ENCODE measurements around the gene ACTR5.

ACTR5 gene

DNA sequence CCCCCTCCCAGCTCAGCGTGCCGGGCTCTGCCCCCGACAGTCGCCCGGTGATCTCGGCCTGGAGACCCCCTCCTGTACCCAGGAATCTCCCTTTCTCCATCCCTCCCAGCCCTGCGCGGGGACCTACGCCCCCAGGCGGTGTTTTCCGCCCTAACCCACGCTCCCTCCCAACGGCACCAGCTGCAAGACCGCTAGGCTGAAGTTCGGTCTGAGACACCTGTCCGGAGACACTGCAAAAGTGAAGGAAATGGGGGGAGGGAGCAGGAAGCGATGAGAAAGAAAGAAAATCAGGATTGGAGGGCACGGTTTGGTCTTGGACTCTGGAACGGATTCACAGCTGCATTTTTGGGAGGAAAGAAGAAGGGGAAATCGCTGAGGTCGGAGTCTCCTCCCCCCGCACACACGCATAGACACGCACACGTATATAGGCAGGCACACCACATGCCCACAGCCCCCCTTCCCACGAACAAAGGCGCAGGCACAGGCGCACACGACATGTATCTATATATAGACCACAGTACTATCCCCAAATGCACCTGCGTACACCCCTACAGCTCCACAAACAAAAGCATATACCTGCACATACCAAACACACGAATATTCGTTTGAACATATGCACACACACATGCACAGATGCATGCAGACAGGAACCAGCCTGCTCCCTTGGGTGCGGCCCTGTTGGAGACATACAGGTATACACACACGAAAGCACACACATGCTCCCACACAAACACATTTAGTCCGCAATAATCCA is 22.9 kb upstream of the ACTR5 start:
- peaks cover 38% of the 10 kb centered on the region for H3K4me1 Mint-ChIP-seq
- H3K4me3 Mint-ChIP-seq: peak overlapping the region; percentile 52
- H3K27ac Mint-ChIP-seq: peak overlapping the region; percentile 18
- peaks cover 1% of the 10 kb centered on the region for H3K9me3 Mint-ChIP-seq
- peaks cover 11% of the 10 kb centered on the region for H3K36me3 Mint-ChIP-seq
- peak; percentile 31 to 37 for DNase-seq (ENCODE audit: low spot score in 2 of 2)
- peaks cover 65% of the 10 kb centered on the region for H3K27me3 Mint-ChIP-seq
- peak; percentile 27 for ATAC-seq (ENCODE audit: low read depth)

DNA sequence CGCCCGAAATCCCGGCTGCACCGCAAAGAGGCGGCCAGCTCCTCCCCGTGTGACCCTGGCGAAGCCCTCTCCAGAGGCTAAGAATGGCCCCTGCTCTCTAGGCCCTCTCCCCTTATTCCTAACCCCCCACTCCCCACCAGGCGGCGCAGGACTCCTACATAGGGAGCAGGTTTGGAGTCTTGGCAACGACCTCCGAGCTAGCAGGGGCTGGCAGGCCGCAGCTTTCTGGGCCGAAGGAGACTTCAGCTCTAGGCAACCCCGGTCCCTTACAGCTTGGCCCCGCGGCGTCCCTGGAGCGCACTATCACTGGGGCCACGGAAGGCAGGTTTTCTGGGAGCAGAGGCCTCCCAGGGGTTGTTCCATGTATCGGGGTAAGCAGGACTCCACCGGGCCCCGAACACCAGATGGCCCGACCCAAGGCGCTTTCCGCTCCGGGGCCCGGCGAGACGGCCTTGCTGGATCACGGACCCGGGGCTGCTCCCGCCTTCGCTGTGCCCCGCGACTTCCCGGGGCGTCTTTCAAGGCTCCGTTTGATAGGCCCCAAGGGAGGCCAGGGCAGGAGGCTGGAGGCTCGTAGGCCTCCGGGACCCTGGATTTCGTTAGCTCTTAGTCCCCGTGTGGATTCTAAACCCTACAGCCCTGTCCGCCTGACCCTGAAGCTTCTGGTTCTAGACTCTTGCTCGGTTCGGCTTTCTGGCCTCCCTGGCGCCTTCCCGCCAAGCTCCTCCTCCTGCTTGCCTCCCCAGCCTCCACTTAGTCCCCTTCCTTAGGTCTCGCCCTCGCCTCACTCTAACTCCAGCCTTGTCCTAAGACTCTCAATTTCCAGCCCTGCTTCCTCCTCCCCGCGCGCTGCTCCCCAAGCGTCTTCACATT is 22.1 kb upstream of the ACTR5 start:
- H3K4me3 Mint-ChIP-seq: peak overlapping the region; percentile 52

GRCh38 chr20:38726804-38727606 is 21.3 kb upstream of the ACTR5 start:
- Mint-ChIP-seq H3K4me3 (peak overlapping the region; percentile 53), H3K27ac (peak overlapping the region; percentile 86), H3K27me3 (peaks cover 60% of the 10 kb centered on the region), H3K36me3 (peaks cover 11% of the 10 kb centered on the region), H3K4me1 (peaks cover 46% of the 10 kb centered on the region), H3K9me3 (peaks cover 1% of the 10 kb centered on the region)
- ATAC-seq (ENCODE audit: low read depth): no peak
- peak; percentile 36 to 57 for DNase-seq (ENCODE audit: low spot score in 2 of 2)

More for the DNA sequence above, 22.1 kb upstream of the ACTR5 start:
- peak; percentile 35 for ATAC-seq (ENCODE audit: low read depth)
- H3K9me3 Mint-ChIP-seq: peaks cover 1% of the 10 kb centered on the region
- H3K4me1 Mint-ChIP-seq: peaks cover 39% of the 10 kb centered on the region
- peak overlapping the region; percentile 86 for H3K27ac Mint-ChIP-seq
- H3K27me3 Mint-ChIP-seq: peaks cover 62% of the 10 kb centered on the region
- H3K36me3 Mint-ChIP-seq: peaks cover 11% of the 10 kb centered on the region
- peak; percentile 30 to 39 for DNase-seq (ENCODE audit: low spot score in 2 of 2)

- DNase-seq (ENCODE audit: low spot score in 2 of 2) (peak; percentile 11 to 22), ATAC-seq (ENCODE audit: low read depth) (no peak)
- Mint-ChIP-seq H3K27me3 (peaks cover 56% of the 10 kb centered on the region), H3K4me3 (no peak overlapping the region), H3K4me1 (peaks cover 48% of the 10 kb centered on the region), H3K36me3 (peaks cover 11% of the 10 kb centered on the region), H3K9me3 (peaks cover 1% of the 10 kb centered on the region), H3K27ac (peak overlapping the region; percentile 86)
Measured at GRCh38 chr20:38727607-38728190, 20.6 kb upstream of the ACTR5 start.

GRCh38 chr20:38728191-38728781 is 20.0 kb upstream of the ACTR5 start:
- Mint-ChIP-seq H3K4me3 (no peak overlapping the region), H3K36me3 (peaks cover 11% of the 10 kb centered on the region), H3K9me3 (peaks cover 1% of the 10 kb centered on the region), H3K27ac (peak overlapping the region; percentile 86), H3K4me1 (peaks cover 43% of the 10 kb centered on the region), H3K27me3 (peaks cover 58% of the 10 kb centered on the region)
- ATAC-seq (ENCODE audit: low read depth): no peak
- no peak for DNase-seq (ENCODE audit: low spot score in 2 of 2)

GRCh38 chr20:38728911-38729642 is 19.2 kb upstream of the ACTR5 start:
- ATAC-seq (ENCODE audit: low read depth): no peak
- H3K4me1 Mint-ChIP-seq: peaks cover 42% of the 10 kb centered on the region
- peaks cover 61% of the 10 kb centered on the region for H3K27me3 Mint-ChIP-seq
- peak; percentile 25 to 35 for DNase-seq (ENCODE audit: low spot score in 2 of 2)
- peaks cover 1% of the 10 kb centered on the region for H3K9me3 Mint-ChIP-seq
- peaks cover 11% of the 10 kb centered on the region for H3K36me3 Mint-ChIP-seq
- peak overlapping the region; percentile 91 for H3K27ac Mint-ChIP-seq
- H3K4me3 Mint-ChIP-seq: peak overlapping the region; percentile 35

DNA sequence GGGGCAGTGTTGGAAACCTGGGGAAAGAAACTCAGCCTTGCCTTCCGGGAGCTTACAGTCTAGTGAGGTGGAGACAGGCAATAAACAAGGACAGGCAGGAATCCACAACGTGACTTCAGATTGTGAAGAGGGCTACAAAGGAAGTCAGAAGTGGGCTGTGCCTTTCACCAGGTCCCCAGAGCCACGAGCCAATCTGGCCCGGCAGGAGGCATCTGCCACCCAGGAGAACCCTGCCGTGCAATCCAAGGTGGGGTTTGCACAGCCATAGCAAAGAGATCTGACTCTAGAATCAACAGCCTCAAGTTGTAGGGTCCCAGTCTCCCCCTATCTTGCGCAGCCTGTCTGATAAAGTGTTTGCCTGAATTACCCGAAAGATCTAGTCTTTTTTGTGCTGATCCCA is 18.5 kb upstream of the ACTR5 start:
- Mint-ChIP-seq H3K27me3 (peaks cover 60% of the 10 kb centered on the region), H3K9me3 (peaks cover 1% of the 10 kb centered on the region), H3K36me3 (peaks cover 11% of the 10 kb centered on the region), H3K27ac (peak overlapping the region; percentile 91), H3K4me1 (peaks cover 42% of the 10 kb centered on the region), H3K4me3 (peak overlapping the region; percentile 48)
- ATAC-seq (ENCODE audit: low read depth) (no peak), DNase-seq (ENCODE audit: low spot score in 2 of 2) (peak; percentile 14 to 26)

DNA sequence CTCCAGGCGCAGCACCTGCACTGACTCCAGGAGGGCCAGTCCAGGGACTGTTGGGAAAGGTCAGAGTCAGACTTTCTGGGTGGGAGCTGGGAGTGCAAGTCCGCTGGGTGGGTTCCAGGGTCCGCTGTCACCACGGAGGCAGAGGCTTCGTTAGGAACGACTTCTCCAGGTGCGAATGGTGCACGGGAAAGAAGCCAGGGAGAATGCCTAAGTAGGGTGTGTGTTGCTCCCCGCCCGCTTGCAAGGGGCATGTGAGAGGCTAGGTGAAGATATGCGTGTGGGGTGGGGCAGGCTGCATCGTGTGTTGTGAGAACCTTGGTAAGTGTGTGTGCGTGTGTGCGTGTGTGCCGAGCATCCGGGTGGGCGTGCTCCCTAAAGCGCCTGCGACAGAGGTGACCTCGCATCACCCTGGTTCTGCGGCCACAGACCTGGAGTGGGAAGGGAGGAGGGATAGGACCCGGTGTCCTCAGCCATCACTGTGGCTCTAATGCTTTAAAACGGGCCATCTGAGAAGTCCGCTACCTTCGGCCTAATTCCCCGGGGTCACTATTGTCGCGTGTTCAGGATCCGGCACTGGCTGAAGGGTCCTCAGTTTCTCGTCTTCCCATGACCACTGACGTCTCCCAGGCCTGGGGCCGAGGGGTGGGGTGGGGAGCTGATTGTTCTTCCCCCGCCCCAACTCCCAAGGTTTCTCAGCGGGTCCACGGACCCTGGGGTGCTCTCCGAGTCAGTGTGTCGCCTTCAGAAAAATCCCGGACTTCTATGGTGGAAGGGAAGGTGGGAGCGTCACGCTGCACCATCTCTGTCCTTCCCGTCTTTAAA is 17.9 kb upstream of the ACTR5 start:
- Mint-ChIP-seq H3K36me3 (peaks cover 11% of the 10 kb centered on the region), H3K4me1 (peaks cover 39% of the 10 kb centered on the region), H3K27ac (peak overlapping the region; percentile 91), H3K27me3 (peaks cover 62% of the 10 kb centered on the region), H3K9me3 (peaks cover 1% of the 10 kb centered on the region), H3K4me3 (peak overlapping the region; percentile 54)
- ATAC-seq (ENCODE audit: low read depth): no peak
- DNase-seq (ENCODE audit: low spot score in 2 of 2): peak in 1 of 2 donors; percentile 22

- Mint-ChIP-seq H3K4me3 (peak overlapping the region; percentile 54), H3K27ac (peak overlapping the region; percentile 46), H3K36me3 (peaks cover 11% of the 10 kb centered on the region), H3K27me3 (peaks cover 60% of the 10 kb centered on the region), H3K4me1 (peaks cover 33% of the 10 kb centered on the region), H3K9me3 (peaks cover 1% of the 10 kb centered on the region)
- DNase-seq (ENCODE audit: low spot score in 2 of 2) (peak; percentile 73 to 81), ATAC-seq (ENCODE audit: low read depth) (peak; percentile 76)
Measured at GRCh38 chr20:38730989-38731737, 17.1 kb upstream of the ACTR5 start.

GRCh38 chr20:38731738-38732113 is 16.5 kb upstream of the ACTR5 start:
- peaks cover 10% of the 10 kb centered on the region for H3K36me3 Mint-ChIP-seq
- H3K4me1 Mint-ChIP-seq: peaks cover 30% of the 10 kb centered on the region
- H3K27ac Mint-ChIP-seq: no peak overlapping the region
- no peak for DNase-seq (ENCODE audit: low spot score in 2 of 2)
- ATAC-seq (ENCODE audit: low read depth): no peak
- H3K27me3 Mint-ChIP-seq: peaks cover 56% of the 10 kb centered on the region
- H3K4me3 Mint-ChIP-seq: no peak overlapping the region
- peaks cover 1% of the 10 kb centered on the region for H3K9me3 Mint-ChIP-seq

DNA sequence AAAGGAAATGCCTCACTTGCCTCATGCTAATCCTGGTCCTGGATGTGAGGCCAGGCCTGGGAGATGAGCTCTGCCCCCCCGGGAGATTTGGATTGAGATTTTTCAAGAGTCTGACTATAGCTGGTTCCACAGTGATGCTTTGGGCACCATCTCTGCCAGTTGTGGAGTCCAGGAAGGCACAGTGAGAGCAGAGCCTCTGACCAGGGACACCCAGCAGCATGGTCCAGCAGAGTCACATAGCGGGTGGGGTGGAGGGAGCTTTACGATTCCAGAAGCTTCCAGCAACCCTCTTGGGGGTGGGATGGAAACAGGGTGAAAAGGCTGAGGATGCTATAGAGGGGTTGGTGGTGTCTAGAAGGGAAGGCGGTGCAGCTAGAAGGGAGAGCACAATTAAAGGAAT is 15.3 kb upstream of the ACTR5 start:
- no peak for ATAC-seq (ENCODE audit: low read depth)
- Mint-ChIP-seq H3K27me3 (peaks cover 48% of the 10 kb centered on the region), H3K27ac (no peak overlapping the region), H3K4me3 (no peak overlapping the region), H3K36me3 (peaks cover 4% of the 10 kb centered on the region), H3K9me3 (peaks cover 1% of the 10 kb centered on the region), H3K4me1 (peaks cover 23% of the 10 kb centered on the region)
- no peak for DNase-seq (ENCODE audit: low spot score in 2 of 2)

All from memory B cell (primary cell).